Right atrium auricular region (tissue), 2 donors: ENCODE data around the gene WNT10A. TPM values are rescaled to one million over a fixed set of nuclear protein-coding genes. Genes with fewer than 3 reads are reported as not detected.

Experiments
- DNase-seq: peaks from one replicate; pipeline ENCODE4 v3.0.0-alpha.2; 2019; ENCODE audit warnings: low spot score
- H3K27ac ChIP-seq, 2 donors: fragments of 200-600 bp; sonication (generic); 1 replicate in 1 of 2; 2 replicates in 1 of 2; pipeline ENCODE4 v1.5.1; 2016 to 2019
- H3K27me3 ChIP-seq, 2 donors: fragments of 200-600 bp; sonication (generic); one replicate each; pipeline versions ENCODE4 v1.5.1 to v1.6.0; 2017 to 2019
- H3K36me3 ChIP-seq: fragments of 200-600 bp; sonication (generic); one replicate; pipeline ENCODE4 v1.5.1; 2016
- H3K4me1 ChIP-seq, 2 donors: fragments of 200-600 bp; sonication (generic); one replicate each; pipeline versions ENCODE4 v1.5.1 to v1.6.0; 2017 to 2019
- H3K4me3 ChIP-seq, 2 donors: fragments of 200-600 bp; sonication (generic); 1 replicate in 1 of 2; 2 replicates in 1 of 2; pipeline ENCODE4 v1.5.1; 2017 to 2019; ENCODE audit warnings: mild to moderate bottlenecking in 1 of 2, moderate library complexity in 1 of 2
- H3K9me3 ChIP-seq, 2 donors: fragments of 200-600 bp; sonication (generic); one replicate each; pipeline ENCODE4 v1.5.1; 2019
- CTCF ChIP-seq, 2 donors: fragments of 200-600 bp; sonication (generic); IDR thresholded peaks; one replicate each; pipeline ENCODE4 v1.5.1; 2019; ENCODE audit warnings: antibody characterized with exemption in 2 of 2
- total RNA-seq, 2 donors: library from RNA; depleted of rRNA; stranded (reverse); fragments of >200 nt; gene quantifications; one replicate each; pipeline ENCODE4 v1.1.0, GENCODE V29; 2016

The WNT10A gene
- total RNA-seq, 2 donors from 2014 or later: 0.90 to 1.2 TPM

DNA sequence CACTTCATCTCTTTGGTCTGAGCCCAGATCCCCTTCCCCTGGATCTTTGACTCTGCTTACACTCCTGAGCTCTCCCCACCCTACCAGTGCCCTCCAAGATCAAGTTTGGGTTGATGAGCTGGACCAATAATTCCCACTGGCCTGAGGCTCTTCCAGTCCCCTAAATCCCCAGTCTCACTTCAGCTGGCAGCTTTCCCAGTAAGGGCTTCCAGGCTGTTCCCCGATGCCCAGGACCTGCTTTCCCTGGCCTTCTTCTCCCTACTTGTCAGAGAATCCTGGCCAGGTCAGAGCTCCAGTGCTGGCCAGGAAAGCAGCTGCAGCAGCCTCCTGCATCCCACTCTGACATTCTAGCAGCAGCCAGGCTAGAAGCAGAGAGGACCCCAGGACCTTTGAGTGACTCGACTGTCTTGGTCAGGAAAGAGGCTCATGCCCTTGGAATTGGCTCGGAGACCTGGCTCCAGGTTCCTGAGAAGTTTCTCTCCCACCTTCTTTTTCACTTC, 17.6 kb upstream of the WNT10A start:
- H3K4me1 ChIP-seq: peaks cover 0 to 21% of the 10 kb centered on the region in 2 donors
- no peak overlapping the region for H3K4me3 ChIP-seq
- no peaks in the 10 kb centered on the region for H3K36me3 ChIP-seq
- H3K27me3 ChIP-seq: peaks cover 9 to 12% of the 10 kb centered on the region in 2 donors
- no peaks in the 10 kb centered on the region for H3K9me3 ChIP-seq
- no peak for TF ChIP-seq CTCF (IDR thresholded peaks at IDR 0.05)
- no peak overlapping the region for H3K27ac ChIP-seq
- DNase-seq: no peak

DNA sequence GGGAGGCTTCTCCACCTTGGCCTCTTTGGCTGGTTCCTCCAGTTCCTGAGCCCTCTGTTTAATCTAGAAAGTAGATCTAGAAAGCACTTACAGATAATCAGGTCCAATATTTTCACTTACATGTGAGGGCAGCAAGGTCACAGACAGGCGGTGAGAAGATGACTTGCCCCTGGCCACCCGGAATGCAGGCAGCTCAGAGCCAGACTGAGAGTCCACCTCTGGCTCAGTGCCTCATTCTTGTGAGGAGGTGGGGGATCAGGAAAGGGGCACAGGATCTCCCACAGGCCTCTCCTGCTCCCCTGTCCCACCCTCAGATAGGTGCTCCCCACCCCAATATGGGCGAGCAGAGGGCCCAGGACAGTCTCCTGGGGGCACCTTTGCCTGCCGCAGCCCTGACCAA, 15.3 kb upstream of the WNT10A start:
- no peaks in the 10 kb centered on the region for H3K9me3 ChIP-seq
- TF ChIP-seq CTCF (IDR thresholded peaks at IDR 0.05): no peak
- H3K27me3 ChIP-seq: peaks cover 0 to 5% of the 10 kb centered on the region in 2 donors
- H3K27ac ChIP-seq: no peak overlapping the region
- H3K4me3 ChIP-seq: no peak overlapping the region
- no peak for DNase-seq
- peaks cover 0 to 8% of the 10 kb centered on the region in 2 donors for H3K4me1 ChIP-seq
- H3K36me3 ChIP-seq: no peaks in the 10 kb centered on the region

DNA sequence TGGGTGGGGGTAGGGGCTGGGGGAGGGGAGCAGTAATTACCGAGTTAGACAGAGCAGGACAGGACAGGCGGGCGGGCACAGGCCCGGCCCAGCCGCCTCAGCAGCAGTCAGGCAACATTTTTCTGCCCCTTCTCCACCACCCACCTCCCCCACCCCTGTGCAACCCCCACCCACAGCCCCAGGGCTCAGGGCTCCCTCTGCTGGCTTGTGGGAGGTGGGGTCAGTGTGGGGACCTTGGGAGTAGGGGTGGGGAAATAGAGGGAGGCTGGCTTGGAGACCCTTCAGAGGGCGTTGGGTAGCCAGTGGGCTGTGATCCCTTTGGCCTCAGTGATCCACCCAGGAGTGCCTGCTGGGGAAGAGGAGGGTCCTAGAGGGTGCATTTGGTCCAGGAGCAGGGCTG, 14.7 kb upstream of the WNT10A start:
- H3K9me3 ChIP-seq: no peaks in the 10 kb centered on the region
- peaks cover 6% of the 10 kb centered on the region in 2 donors for H3K27me3 ChIP-seq
- TF ChIP-seq CTCF (IDR thresholded peaks at IDR 0.05): no peak
- no peak overlapping the region for H3K27ac ChIP-seq
- H3K36me3 ChIP-seq: no peaks in the 10 kb centered on the region
- H3K4me1 ChIP-seq: peaks cover 0 to 5% of the 10 kb centered on the region in 2 donors
- no peak for DNase-seq
- H3K4me3 ChIP-seq: no peak overlapping the region

GRCh38 chr2:218867900-218868299, 12.8 kb upstream of the WNT10A start:
- Histone ChIP-seq H3K27me3 (peaks cover 8 to 19% of the 10 kb centered on the region in 2 donors), H3K9me3 (no peaks in the 10 kb centered on the region), H3K36me3 (no peaks in the 10 kb centered on the region), H3K4me1 (peaks cover 0 to 18% of the 10 kb centered on the region in 2 donors), H3K27ac (no peak overlapping the region), H3K4me3 (no peak overlapping the region)
- no peak for TF ChIP-seq CTCF (IDR thresholded peaks at IDR 0.05)
- no peak for DNase-seq

DNA sequence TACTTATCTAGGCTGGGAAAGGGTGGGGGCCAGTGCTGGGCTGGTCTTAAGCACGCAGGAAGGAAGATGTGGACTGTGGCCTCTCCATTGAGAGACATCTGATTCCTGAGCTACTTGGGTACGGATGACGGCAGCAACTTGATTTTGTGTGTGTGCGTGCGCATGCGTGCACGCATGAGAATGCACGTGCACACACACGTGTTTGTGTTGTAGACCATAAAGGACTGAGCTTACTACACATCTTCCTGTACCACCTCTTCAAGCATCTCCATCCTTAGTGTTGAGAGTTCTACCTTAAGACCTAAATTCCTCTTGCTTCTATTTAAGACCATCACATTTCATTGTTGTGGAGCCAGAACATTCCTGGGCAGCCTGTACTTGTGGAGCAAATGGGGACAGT, 11.6 kb upstream of the WNT10A start:
- TF ChIP-seq CTCF (IDR thresholded peaks at IDR 0.05): no peak
- no peak overlapping the region for H3K27ac ChIP-seq
- DNase-seq: no peak
- H3K4me1 ChIP-seq: peaks cover 0 to 28% of the 10 kb centered on the region in 2 donors
- no peaks in the 10 kb centered on the region for H3K9me3 ChIP-seq
- H3K4me3 ChIP-seq: no peak overlapping the region
- H3K36me3 ChIP-seq: no peaks in the 10 kb centered on the region
- H3K27me3 ChIP-seq: peaks cover 8 to 27% of the 10 kb centered on the region in 2 donors

DNA sequence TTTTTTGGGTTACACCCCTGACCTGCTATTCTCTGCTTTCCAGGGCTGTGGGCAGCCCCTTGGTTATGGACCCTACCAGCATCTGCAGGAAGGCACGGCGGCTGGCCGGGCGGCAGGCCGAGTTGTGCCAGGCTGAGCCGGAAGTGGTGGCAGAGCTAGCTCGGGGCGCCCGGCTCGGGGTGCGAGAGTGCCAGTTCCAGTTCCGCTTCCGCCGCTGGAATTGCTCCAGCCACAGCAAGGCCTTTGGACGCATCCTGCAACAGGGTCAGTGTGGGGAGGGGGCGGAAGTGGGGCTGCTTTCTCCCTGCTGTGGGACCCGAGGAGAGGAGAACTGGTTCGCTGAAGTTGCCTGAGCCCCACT, 9.7 kb upstream of the WNT10A start:
- Histone ChIP-seq H3K4me1 (peaks cover 0 to 28% of the 10 kb centered on the region in 2 donors), H3K4me3 (peak overlapping the region in 1 of 2 donors; percentile 20), H3K27ac (no peak overlapping the region), H3K36me3 (no peaks in the 10 kb centered on the region), H3K9me3 (no peaks in the 10 kb centered on the region), H3K27me3 (peaks cover 8 to 27% of the 10 kb centered on the region in 2 donors)
- no peak for DNase-seq
- TF ChIP-seq CTCF (IDR thresholded peaks at IDR 0.05): no peak
